ENCODE data around the gene ALDH3B2.

The ALDH3B2 gene

GRCh38 chr11:67635231-67635521 is 39.2 kb downstream of the ALDH3B2 start:
- no peak overlapping the region for H3K4me3 ChIP-seq (ENCODE audit: low read depth, low read length)
- TF ChIP-seq CTCF (IDR thresholded peaks at IDR 0.05; ENCODE audit: low read depth, low read length) = no peak

GRCh38 chr11:67634366-67635230 is 39.8 kb downstream of the ALDH3B2 start:
- no peak for TF ChIP-seq CTCF (IDR thresholded peaks at IDR 0.05; ENCODE audit: low read depth, low read length)
- H3K4me3 ChIP-seq (ENCODE audit: low read depth, low read length) = no peak overlapping the region

GRCh38 chr11:67633758-67634365 is 40.6 kb downstream of the ALDH3B2 start:
- no peak for TF ChIP-seq CTCF (IDR thresholded peaks at IDR 0.05; ENCODE audit: low read depth, low read length)
- no peak overlapping the region for H3K4me3 ChIP-seq (ENCODE audit: low read depth, low read length)

GRCh38 chr11:67632982-67633755 is 41.3 kb downstream of the ALDH3B2 start:
- no peak overlapping the region for H3K4me3 ChIP-seq (ENCODE audit: low read depth, low read length)
- no peak for TF ChIP-seq CTCF (IDR thresholded peaks at IDR 0.05; ENCODE audit: low read depth, low read length)

GRCh38 chr11:67632175-67632981 is 42.0 kb downstream of the ALDH3B2 start:
- no peak overlapping the region for H3K4me3 ChIP-seq (ENCODE audit: low read depth, low read length)
- no peak for TF ChIP-seq CTCF (IDR thresholded peaks at IDR 0.05; ENCODE audit: low read depth, low read length)

- TF ChIP-seq CTCF (IDR thresholded peaks at IDR 0.05; ENCODE audit: low read depth, low read length) = no peak
Measured at GRCh38 chr11:67631853-67632174, 42.6 kb downstream of the ALDH3B2 start.

More at GRCh38 chr11:67631853-67632174, 42.6 kb downstream of the ALDH3B2 start:
- no peak overlapping the region for H3K4me3 ChIP-seq (ENCODE audit: low read depth, low read length)

Data from WI38 (cell line).